ENCODE data around the gene TAF4B.

- TF ChIP-seq CTCF (IDR thresholded peaks at IDR 0.05; ENCODE audit: low read depth, low read length, missing input control) (no peak), JUND (IDR thresholded peaks at IDR 0.05) (no peak), RAD21 (IDR thresholded peaks at IDR 0.05) (no peak), REST (IDR thresholded peaks at IDR 0.05) (no peak), YY1 (IDR thresholded peaks at IDR 0.05) (no peak)
These were observed 4.3 kb downstream of the TAF4B start for GRCh38 chr18:26230497-26230896.
